GM18505 (cell line): Measurements from ENCODE around the gene TAS1R3.

Experiments used
- ATAC-seq: cut with Tn5 transposase; IDR thresholded peaks from one replicate; pipeline ENCODE4 v1.9.1; 2021; ENCODE audit not compliant: unreplicated experiment
- POLR2A ChIP-seq: IDR thresholded peaks from 4 replicates; pipeline ENCODE4 v1.6.1; 2011; ENCODE audit warnings: borderline replicate concordance; ENCODE audit not compliant: insufficient read depth, insufficient read length; ENCODE audit errors: extremely low read depth

The TAS1R3 gene

GRCh38 chr1:1331068-1331965 lies at the start of gene TAS1R3:
Gene TAS1R3 (plus strand): TSS chr1:1331280. CDS start chr1:1331346, 66 bp downstream.
- no peak for TF ChIP-seq POLR2A
- no peak for ATAC-seq

- ATAC-seq: no peak
- no peak for TF ChIP-seq POLR2A
Observed at GRCh38 chr1:1281533-1282321, 49.4 kb upstream of the TAS1R3 start.

GRCh38 chr1:1282998-1283397 lies 48.1 kb upstream of the TAS1R3 start:
- no peak for TF ChIP-seq POLR2A
- ATAC-seq: no peak

DNA sequence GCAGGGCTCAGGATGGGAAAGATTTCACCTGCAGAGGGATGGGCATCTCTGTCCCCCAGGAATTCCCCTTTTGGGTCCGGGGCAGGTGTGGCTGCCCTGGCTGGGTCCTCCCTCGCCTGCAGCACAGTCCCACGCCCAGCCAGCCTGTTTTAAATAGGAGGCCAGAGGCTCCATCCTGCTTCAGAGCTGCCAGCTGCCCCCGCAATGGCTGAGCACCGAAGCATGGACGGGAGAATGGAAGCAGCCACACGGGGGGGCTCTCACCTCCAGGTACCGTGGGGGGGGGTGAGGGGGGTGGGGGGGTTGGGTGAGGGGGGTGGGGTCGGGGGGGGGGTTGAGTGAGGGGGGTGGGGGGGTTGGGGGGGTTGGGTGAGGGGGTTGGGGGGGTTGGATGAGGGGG lies 47.3 kb upstream of the TAS1R3 start:
- ATAC-seq: no peak
- no peak for TF ChIP-seq POLR2A

- no peak for TF ChIP-seq POLR2A
- ATAC-seq: no peak
Observed at GRCh38 chr1:1284221-1285101, 46.6 kb upstream of the TAS1R3 start.

- no peak for ATAC-seq
Observed at GRCh38 chr1:1285102-1285571, 45.9 kb upstream of the TAS1R3 start.

DNA sequence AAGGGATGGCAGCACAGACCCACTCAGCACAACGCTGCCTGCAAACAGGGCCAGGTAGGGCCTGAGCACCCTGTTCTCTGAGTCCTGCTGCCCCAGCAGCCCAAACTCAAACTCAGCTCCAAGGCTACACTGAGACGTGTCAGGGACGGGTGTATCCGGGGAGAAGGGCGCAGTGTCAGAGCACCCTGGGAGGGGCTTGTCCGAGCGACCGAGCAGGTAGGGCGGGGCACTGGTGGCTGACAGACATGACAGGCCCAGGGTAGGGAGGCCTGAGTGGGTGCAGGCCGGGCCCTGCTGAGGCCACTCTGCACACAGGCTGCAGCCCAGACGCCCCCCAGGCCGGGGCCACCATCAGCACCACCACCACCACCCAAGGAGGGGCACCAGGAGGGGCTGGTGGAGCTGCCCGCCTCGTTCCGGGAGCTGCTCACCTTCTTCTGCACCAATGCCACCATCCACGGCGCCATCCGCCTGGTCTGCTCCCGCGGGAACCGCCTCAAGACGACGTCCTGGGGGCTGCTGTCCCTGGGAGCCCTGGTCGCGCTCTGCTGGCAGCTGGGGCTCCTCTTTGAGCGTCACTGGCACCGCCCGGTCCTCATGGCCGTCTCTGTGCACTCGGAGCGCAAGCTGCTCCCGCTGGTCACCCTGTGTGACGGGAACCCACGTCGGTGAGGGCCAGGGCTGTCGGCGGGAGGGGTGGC lies 45.3 kb upstream of the TAS1R3 start:
- ATAC-seq: no peak
- TF ChIP-seq POLR2A: no peak

More at GRCh38 chr1:1285102-1285571, 45.9 kb upstream of the TAS1R3 start:
- no peak for TF ChIP-seq POLR2A

- TF ChIP-seq POLR2A: no peak
- ATAC-seq: no peak
Observed at GRCh38 chr1:1286313-1287261, 44.5 kb upstream of the TAS1R3 start.

DNA sequence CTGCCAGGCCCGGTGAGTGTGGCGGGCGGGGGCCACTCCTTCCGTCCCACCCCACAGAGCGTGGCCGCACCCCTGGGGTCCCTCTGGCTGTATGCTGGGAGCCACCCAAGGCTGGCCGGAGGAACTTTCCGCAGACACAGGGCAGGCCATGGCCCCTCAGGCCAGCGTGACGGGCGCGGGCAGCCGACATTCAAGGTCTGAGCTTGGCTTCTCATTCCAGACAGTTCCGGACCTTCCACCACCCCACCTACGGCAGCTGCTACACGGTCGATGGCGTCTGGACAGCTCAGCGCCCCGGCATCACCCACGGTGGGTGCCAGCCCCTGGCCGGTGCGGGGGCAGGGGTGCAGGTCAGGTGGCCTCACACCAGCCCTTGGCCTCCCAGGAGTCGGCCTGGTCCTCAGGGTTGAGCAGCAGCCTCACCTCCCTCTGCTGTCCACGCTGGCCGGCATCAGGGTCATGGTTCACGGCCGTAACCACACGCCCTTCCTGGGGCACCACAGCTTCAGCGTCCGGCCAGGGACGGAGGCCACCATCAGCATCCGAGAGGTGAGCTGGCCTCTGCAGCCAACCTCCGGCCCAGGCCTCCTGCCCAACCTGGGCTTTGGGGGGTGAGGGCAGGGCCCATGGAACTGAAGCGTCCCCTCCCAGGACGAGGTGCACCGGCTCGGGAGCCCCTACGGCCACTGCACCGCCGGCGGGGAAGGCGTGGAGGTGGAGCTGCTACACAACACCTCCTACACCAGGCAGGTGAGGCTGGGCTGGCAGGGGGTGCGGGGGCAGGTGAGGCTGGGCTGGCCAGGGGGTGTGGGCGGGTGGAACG lies 43.6 kb upstream of the TAS1R3 start:
- no peak for TF ChIP-seq POLR2A

GRCh38 chr1:1290238-1290731 lies 40.8 kb upstream of the TAS1R3 start:
- TF ChIP-seq POLR2A: no peak
- ATAC-seq: no peak

More for the DNA sequence above, 43.6 kb upstream of the TAS1R3 start:
- no peak for ATAC-seq

- TF ChIP-seq POLR2A: no peak
- no peak for ATAC-seq
Observed at GRCh38 chr1:1291023-1291528, 40.0 kb upstream of the TAS1R3 start.
